ENCODE measurements around the gene HCN4.

GRCh38 chr15:73352082-73352481 is 16.7 kb downstream of the HCN4 start:
- TF ChIP-seq JUN (IDR thresholded peaks at IDR 0.05; ENCODE audit: borderline replicate concordance, insufficient read depth, insufficient read length, low read depth) (no peak), CTCF (IDR thresholded peaks at IDR 0.05; ENCODE audit: extremely low read depth in 1 of 2, insufficient read depth in 1 of 2, low read depth in 1 of 2, low read length in 2 of 2) (no peak), POLR2AphosphoS5 (IDR thresholded peaks at IDR 0.05; ENCODE audit: insufficient read depth, low read depth, low read length) (no peak), POLR2A (IDR thresholded peaks at IDR 0.05; ENCODE audit: low read depth, low read length) (no peak)

Data from endothelial cell of umbilical vein (primary cell).